Liver (tissue), 9 donors: ENCODE results near the gene TRIM4. TPM values are rescaled to one million over a fixed set of nuclear protein-coding genes. Genes with fewer than 3 reads are reported as not detected.
A peak's percentile ranks its signal among the peaks of the same experiment; 100 is the strongest.
"Not testable (repeated sequence)": the region's sequence is repeated elsewhere in the genome, so short reads cannot be mapped to it uniquely, and the experiment has no call there.

Experiments
- DNase-seq: peaks from one replicate; pipeline ENCODE4 v3.0.0-alpha.2; 2017; ENCODE audit warnings: low spot score
- H3K27ac ChIP-seq, 2 donors: one replicate each; pipeline ENCODE4 v1.7.0; 2013; ENCODE audit warnings: inconsistent platforms in 2 of 2, low read length in 2 of 2, control low read depth in 1 of 2, low read depth in 1 of 2, mild to moderate bottlenecking in 1 of 2
- H3K27me3 ChIP-seq, 4 donors: one replicate each; pipeline versions ENCODE4 v1.6.1 to v1.7.0; 2013; ENCODE audit warnings: low read length in 3 of 4, inconsistent platforms in 1 of 4, mild to moderate bottlenecking in 1 of 4, moderate library complexity in 1 of 4; ENCODE audit not compliant: control insufficient read depth in 4 of 4, insufficient read depth in 4 of 4
- H3K36me3 ChIP-seq, 4 donors: one replicate each; pipeline versions ENCODE4 v1.6.1 to v1.7.0; 2013; ENCODE audit warnings: low read length in 3 of 4, mild to moderate bottlenecking in 3 of 4, low read depth in 1 of 4, moderate library complexity in 1 of 4; ENCODE audit not compliant: control insufficient read depth in 4 of 4, insufficient read depth in 3 of 4
- H3K4me1 ChIP-seq, 4 donors: one replicate each; pipeline versions ENCODE4 v1.6.1 to v1.7.0; 2013; ENCODE audit warnings: low read length in 3 of 4, mild to moderate bottlenecking in 3 of 4, moderate library complexity in 1 of 4; ENCODE audit not compliant: control insufficient read depth in 4 of 4, insufficient read depth in 4 of 4
- H3K4me3 ChIP-seq, 3 donors: one replicate each; pipeline versions ENCODE4 v1.6.1 to v1.7.0; 2013; ENCODE audit warnings: low read length in 3 of 3, control low read depth in 1 of 3, low read depth in 1 of 3, mild to moderate bottlenecking in 1 of 3
- H3K9ac ChIP-seq, 2 donors: one replicate each; pipeline ENCODE4 v1.7.0; 2013; ENCODE audit warnings: low read length in 2 of 2, mild to moderate bottlenecking in 2 of 2, moderate library complexity in 2 of 2, control low read depth in 1 of 2, low read depth in 1 of 2
- H3K9me3 ChIP-seq, 4 donors: one replicate each; pipeline versions ENCODE4 v1.6.1 to v1.7.0; 2013; ENCODE audit warnings: low read length in 3 of 4; ENCODE audit not compliant: control insufficient read depth in 4 of 4
- EGR1 ChIP-seq, 2 donors: IDR thresholded peaks; 2 replicates each; pipeline ENCODE4 v1.6.1; 2016 to 2018; ENCODE audit warnings: antibody characterized with exemption in 2 of 2, low read depth in 2 of 2
- FOXA1 ChIP-seq: IDR thresholded peaks from 2 replicates; pipeline ENCODE4 v1.6.1; 2016; ENCODE audit warnings: antibody characterized with exemption
- GABPA ChIP-seq, 2 donors: IDR thresholded peaks in 1 of 2; conservative IDR thresholded peaks in 1 of 2; 2 replicates each; pipeline ENCODE4 v1.6.1; 2016; ENCODE audit warnings: antibody characterized with exemption in 2 of 2, mild to moderate bottlenecking in 1 of 2, moderate library complexity in 1 of 2
- HNF4A ChIP-seq, 2 donors: conservative IDR thresholded peaks; 2 replicates each; pipeline ENCODE4 v1.6.1; 2016; ENCODE audit warnings: antibody characterized with exemption in 2 of 2, mild to moderate bottlenecking in 2 of 2
- HNF4G ChIP-seq: IDR thresholded peaks from 2 replicates; pipeline ENCODE4 v1.6.1; 2016; ENCODE audit warnings: antibody characterized with exemption
- JUND ChIP-seq, 2 donors: IDR thresholded peaks; 2 replicates each; pipeline ENCODE4 v1.6.1; 2016; ENCODE audit warnings: antibody characterized with exemption in 2 of 2
- NR2F2 ChIP-seq: IDR thresholded peaks from 2 replicates; pipeline ENCODE4 v1.6.1; 2016; ENCODE audit warnings: antibody characterized with exemption
- RAD21 ChIP-seq, 2 donors: IDR thresholded peaks; 2 replicates each; pipeline ENCODE4 v1.6.1; 2016; ENCODE audit warnings: antibody characterized with exemption in 2 of 2, mild to moderate bottlenecking in 2 of 2
- RXRA ChIP-seq, 2 donors: IDR thresholded peaks; 2 replicates each; pipeline ENCODE4 v1.6.1; 2017 to 2018; ENCODE audit warnings: antibody characterized with exemption in 2 of 2, mild to moderate bottlenecking in 1 of 2
- SP1 ChIP-seq: IDR thresholded peaks from 2 replicates; pipeline ENCODE4 v1.6.1; 2018; ENCODE audit warnings: antibody characterized with exemption, mild to moderate bottlenecking
- TAF1 ChIP-seq: conservative IDR thresholded peaks from 2 replicates; pipeline ENCODE4 v1.6.1; 2016; ENCODE audit warnings: antibody characterized with exemption, mild to moderate bottlenecking
- YY1 ChIP-seq: IDR thresholded peaks from 2 replicates; pipeline ENCODE4 v1.6.1; 2016; ENCODE audit warnings: antibody characterized with exemption, mild to moderate bottlenecking
- ZBTB33 ChIP-seq: IDR thresholded peaks from 2 replicates; pipeline ENCODE4 v1.6.1; 2016; ENCODE audit warnings: antibody characterized with exemption
- whole genome bisulfite sequencing: extraction: QIAGEN DNeasy Blood & Tissue Kit; methylation state at CpG from one replicate; pipeline ENCODE4 v1.1.7; 2013; 5-methylcytosine and 5-hydroxymethylcytosine counted together
- polyA plus RNA-seq, 2 donors: library from polyadenylated mRNA; stranded (reverse) in 1 of 2; unstranded in 1 of 2; fragments of 200-250 nt in 1 of 2; fragments of >200 nt in 1 of 2; fragmentation: Nextera tagmentation in 1 of 2; extraction: Ambion mirVana in 1 of 2; gene quantifications; one replicate each; pipeline versions ENCODE4 v1.2.1 to v1.2.3, GENCODE V29; 2013 to 2015
- total RNA-seq, 2 donors: library from RNA; depleted of rRNA; stranded (reverse); fragments of >200 nt; gene quantifications; one replicate each; pipeline ENCODE4 v1.2.3, GENCODE V29; 2014
- TF ChIP-seq, protein P1 (sequence below): IDR thresholded peaks from 2 replicates; pipeline ENCODE4 v1.6.1; 2016; ENCODE audit warnings: antibody characterized with exemption, mild to moderate bottlenecking
- TF ChIP-seq, protein P2 (sequence below): fragments of 150-350 bp; IDR thresholded peaks from 2 replicates; pipeline ENCODE4 v1.5.1; 2017; ENCODE audit warnings: improper control_type of control experiment, low read depth, low read length; ENCODE audit not compliant: missing input control
- TF ChIP-seq, protein P3 (sequence below): IDR thresholded peaks from 2 replicates; pipeline ENCODE4 v1.6.1; 2016; ENCODE audit warnings: antibody characterized with exemption
- donor health status: healthy.
- donor health status: healthy.
- donor health status: healthy.
- donor health status: healthy.
- donor health status: healthy.

Gene TRIM4
- total and polyA plus RNA-seq, 4 donors, result 11.9 to 23.0 (median 14.6) TPM

DNA sequence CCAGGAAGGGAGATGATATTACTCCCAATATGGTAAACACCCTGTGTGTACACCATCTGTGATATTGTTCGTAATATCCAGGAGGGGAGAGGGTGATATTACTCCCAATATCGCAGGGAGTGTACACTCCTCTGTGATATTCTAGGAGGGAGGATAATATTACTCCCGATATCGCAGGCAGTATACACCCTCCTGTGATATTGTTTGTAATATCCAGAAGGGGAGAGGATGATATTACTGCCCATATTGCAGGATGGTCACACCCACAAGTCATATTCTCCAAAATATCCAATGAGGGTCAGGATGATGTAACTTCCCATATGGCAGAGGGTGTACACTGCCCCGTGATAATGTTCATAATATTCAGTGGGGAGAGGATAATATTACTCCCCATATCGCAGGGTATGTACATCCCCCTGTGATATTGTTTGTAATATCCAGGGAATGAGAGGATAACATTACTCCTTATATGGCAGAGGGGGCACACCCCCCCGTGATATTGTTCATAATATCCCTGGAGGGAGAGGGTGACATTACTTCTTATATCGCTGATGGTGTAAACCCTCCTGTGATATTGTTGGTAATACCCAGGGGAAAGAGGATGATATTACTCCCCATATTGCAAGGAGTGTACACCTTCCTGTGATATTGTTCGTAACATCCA lies 39.4 kb upstream of the TRIM4 start:
- no peaks in the 10 kb centered on the region for H3K27me3 ChIP-seq
- no peak overlapping the region for H3K4me3 ChIP-seq
- no peaks in the 10 kb centered on the region for H3K36me3 ChIP-seq
- no peak for DNase-seq
- TF ChIP-seq EGR1 (IDR thresholded peaks at IDR 0.05; ENCODE audit: low read depth in 2 of 2) (no peak), SP1 (no peak), GABPA (IDR thresholded peaks at IDR 0.05 in 1 of 2, conservative IDR thresholded peaks at IDR 0.05 in 1 of 2) (no peak)
- no peak overlapping the region for H3K27ac ChIP-seq
- H3K9me3 ChIP-seq, result no peaks in the 10 kb centered on the region
- WGBS, result 75% methylated on average over 9 of the region's 9 CpGs
- no peak overlapping the region for H3K9ac ChIP-seq
- peaks cover under 1 to 17% (median 10%) of the 10 kb centered on the region in 4 donors for H3K4me1 ChIP-seq

DNA sequence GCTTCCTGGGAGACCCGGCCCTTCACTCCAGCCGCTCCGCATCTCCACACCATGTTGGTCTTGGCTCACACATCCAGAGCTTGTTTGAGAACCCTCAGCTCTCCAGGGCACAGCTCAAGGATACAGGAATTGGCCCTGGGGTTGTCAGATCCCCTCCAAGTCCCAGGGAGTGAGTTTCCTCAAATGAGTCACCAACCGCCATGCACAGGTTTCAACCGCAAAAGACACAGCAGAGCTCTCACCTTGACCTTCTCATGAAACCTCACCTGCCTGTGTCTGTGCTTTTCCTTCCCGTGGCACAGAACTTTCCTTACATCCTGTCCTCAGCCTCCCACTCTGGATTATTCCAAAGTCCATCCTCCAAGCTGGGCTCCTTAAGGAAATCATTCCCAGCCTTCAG lies 35.9 kb upstream of the TRIM4 start:
- Histone ChIP-seq H3K4me3 (no peak overlapping the region), H3K36me3 (no peaks in the 10 kb centered on the region), H3K27me3 (no peaks in the 10 kb centered on the region), H3K4me1 (peaks cover 3 to 26% (median 13%) of the 10 kb centered on the region in 4 donors), H3K9ac (no peak overlapping the region), H3K27ac (no peak overlapping the region), H3K9me3 (no peaks in the 10 kb centered on the region)
- no peak for TF ChIP-seq TAF1
- no peak for TF ChIP-seq YY1
- TF ChIP-seq RAD21 (IDR thresholded peaks at IDR 0.05), result no peak
- TF ChIP-seq, protein P1, sequence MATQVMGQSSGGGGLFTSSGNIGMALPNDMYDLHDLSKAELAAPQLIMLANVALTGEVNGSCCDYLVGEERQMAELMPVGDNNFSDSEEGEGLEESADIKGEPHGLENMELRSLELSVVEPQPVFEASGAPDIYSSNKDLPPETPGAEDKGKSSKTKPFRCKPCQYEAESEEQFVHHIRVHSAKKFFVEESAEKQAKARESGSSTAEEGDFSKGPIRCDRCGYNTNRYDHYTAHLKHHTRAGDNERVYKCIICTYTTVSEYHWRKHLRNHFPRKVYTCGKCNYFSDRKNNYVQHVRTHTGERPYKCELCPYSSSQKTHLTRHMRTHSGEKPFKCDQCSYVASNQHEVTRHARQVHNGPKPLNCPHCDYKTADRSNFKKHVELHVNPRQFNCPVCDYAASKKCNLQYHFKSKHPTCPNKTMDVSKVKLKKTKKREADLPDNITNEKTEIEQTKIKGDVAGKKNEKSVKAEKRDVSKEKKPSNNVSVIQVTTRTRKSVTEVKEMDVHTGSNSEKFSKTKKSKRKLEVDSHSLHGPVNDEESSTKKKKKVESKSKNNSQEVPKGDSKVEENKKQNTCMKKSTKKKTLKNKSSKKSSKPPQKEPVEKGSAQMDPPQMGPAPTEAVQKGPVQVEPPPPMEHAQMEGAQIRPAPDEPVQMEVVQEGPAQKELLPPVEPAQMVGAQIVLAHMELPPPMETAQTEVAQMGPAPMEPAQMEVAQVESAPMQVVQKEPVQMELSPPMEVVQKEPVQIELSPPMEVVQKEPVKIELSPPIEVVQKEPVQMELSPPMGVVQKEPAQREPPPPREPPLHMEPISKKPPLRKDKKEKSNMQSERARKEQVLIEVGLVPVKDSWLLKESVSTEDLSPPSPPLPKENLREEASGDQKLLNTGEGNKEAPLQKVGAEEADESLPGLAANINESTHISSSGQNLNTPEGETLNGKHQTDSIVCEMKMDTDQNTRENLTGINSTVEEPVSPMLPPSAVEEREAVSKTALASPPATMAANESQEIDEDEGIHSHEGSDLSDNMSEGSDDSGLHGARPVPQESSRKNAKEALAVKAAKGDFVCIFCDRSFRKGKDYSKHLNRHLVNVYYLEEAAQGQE, result no peak
- TF ChIP-seq, protein P2, sequence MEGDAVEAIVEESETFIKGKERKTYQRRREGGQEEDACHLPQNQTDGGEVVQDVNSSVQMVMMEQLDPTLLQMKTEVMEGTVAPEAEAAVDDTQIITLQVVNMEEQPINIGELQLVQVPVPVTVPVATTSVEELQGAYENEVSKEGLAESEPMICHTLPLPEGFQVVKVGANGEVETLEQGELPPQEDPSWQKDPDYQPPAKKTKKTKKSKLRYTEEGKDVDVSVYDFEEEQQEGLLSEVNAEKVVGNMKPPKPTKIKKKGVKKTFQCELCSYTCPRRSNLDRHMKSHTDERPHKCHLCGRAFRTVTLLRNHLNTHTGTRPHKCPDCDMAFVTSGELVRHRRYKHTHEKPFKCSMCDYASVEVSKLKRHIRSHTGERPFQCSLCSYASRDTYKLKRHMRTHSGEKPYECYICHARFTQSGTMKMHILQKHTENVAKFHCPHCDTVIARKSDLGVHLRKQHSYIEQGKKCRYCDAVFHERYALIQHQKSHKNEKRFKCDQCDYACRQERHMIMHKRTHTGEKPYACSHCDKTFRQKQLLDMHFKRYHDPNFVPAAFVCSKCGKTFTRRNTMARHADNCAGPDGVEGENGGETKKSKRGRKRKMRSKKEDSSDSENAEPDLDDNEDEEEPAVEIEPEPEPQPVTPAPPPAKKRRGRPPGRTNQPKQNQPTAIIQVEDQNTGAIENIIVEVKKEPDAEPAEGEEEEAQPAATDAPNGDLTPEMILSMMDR, result no peak
- TF ChIP-seq SP1, result no peak
- TF ChIP-seq JUND (IDR thresholded peaks at IDR 0.05), result no peak
- TF ChIP-seq HNF4A (conservative IDR thresholded peaks at IDR 0.05), result no peak
- no peak for TF ChIP-seq ZBTB33
- TF ChIP-seq RXRA (IDR thresholded peaks at IDR 0.05), result no peak
- no peak for TF ChIP-seq NR2F2
- TF ChIP-seq GABPA (IDR thresholded peaks at IDR 0.05 in 1 of 2, conservative IDR thresholded peaks at IDR 0.05 in 1 of 2), result no peak
- TF ChIP-seq, protein P3, sequence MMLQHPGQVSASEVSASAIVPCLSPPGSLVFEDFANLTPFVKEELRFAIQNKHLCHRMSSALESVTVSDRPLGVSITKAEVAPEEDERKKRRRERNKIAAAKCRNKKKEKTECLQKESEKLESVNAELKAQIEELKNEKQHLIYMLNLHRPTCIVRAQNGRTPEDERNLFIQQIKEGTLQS, result no peak
- TF ChIP-seq FOXA1, result no peak
- TF ChIP-seq HNF4G, result no peak
- DNase-seq, result no peak
- 89% methylated on average over 6 of the region's 6 CpGs for WGBS

GRCh38 chr7:99954643-99955042 lies 35.3 kb upstream of the TRIM4 start:
- H3K4me3 ChIP-seq, H3K9me3 ChIP-seq, H3K27me3 ChIP-seq, H3K36me3 ChIP-seq, H3K9ac ChIP-seq, DNase-seq: not testable (repeated sequence)
- 77% methylated on average over 7 of the region's 7 CpGs for WGBS
- Histone ChIP-seq H3K4me1 (peaks cover 3 to 26% (median 13%) of the 10 kb centered on the region in 4 donors), H3K27ac (peak overlapping the region; percentile 67 to 88)
